Stimulated activated CD4-positive, alpha-beta T cell treated with anti-CD3 and anti-CD28 coated beads, Interleukin-12 subunit alpha, Interleukin-12 subunit beta, amount 100 ng/mL, for 24 hours (primary cell): ENCODE data around the gene ZFP36.

ENCODE experiments used
- DNase-seq, 2 experiments: peaks; one replicate each; pipeline ENCODE4 v3.0.0-alpha.2; 2020; ENCODE audit warnings: low read depth in 2 of 2

Gene ZFP36

GRCh38 chr19:39405958-39406655, 540 bp upstream of the ZFP36 start:
- DNase-seq = peak; percentile 68 to 81

GRCh38 chr19:39407410-39407659, 688 bp downstream of the ZFP36 start:
- DNase-seq = peak in 1 of 2 experiments; percentile 56

DNA sequence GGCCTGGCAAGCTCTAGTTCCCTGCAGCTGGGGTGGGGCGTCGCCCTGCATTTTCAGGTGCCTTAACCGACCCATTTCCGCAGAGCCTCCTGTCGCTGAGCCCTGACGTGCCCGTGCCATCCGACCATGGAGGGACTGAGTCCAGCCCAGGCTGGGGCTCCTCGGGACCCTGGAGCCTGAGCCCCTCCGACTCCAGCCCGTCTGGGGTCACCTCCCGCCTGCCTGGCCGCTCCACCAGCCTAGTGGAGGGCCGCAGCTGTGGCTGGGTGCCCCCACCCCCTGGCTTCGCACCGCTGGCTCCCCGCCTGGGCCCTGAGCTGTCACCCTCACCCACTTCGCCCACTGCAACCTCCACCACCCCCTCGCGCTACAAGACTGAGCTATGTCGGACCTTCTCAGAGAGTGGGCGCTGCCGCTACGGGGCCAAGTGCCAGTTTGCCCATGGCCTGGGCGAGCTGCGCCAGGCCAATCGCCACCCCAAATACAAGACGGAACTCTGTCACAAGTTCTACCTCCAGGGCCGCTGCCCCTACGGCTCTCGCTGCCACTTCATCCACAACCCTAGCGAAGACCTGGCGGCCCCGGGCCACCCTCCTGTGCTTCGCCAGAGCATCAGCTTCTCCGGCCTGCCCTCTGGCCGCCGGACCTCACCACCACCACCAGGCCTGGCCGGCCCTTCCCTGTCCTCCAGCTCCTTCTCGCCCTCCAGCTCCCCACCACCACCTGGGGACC, 1.2 kb downstream of the ZFP36 start:
- no peak for DNase-seq

GRCh38 chr19:39408392-39409207, 2.0 kb downstream of the ZFP36 start:
- DNase-seq = no peak

- peak; percentile 54 to 66 for DNase-seq
Observed at GRCh38 chr19:39409208-39410016, 2.8 kb downstream of the ZFP36 start.

- peak in 1 of 2 experiments; percentile 51 for DNase-seq
Observed at GRCh38 chr19:39410017-39410830, 3.6 kb downstream of the ZFP36 start.

GRCh38 chr19:39410831-39411080, 4.1 kb downstream of the ZFP36 start:
- no peak for DNase-seq

- DNase-seq = no peak
Observed at GRCh38 chr19:39411081-39411831, 4.6 kb downstream of the ZFP36 start.

GRCh38 chr19:39411832-39412099, 5.1 kb downstream of the ZFP36 start:
- peak; percentile 81 to 93 for DNase-seq

- DNase-seq = peak; percentile 96 to 98
Observed at GRCh38 chr19:39412100-39412866, 5.6 kb downstream of the ZFP36 start, which contains the start of gene PLEKHG2. Gene PLEKHG2, plus strand, starts transcription at chr19:39412669. Its CDS starts 1,418 bp downstream, at chr19:39414087.

DNA sequence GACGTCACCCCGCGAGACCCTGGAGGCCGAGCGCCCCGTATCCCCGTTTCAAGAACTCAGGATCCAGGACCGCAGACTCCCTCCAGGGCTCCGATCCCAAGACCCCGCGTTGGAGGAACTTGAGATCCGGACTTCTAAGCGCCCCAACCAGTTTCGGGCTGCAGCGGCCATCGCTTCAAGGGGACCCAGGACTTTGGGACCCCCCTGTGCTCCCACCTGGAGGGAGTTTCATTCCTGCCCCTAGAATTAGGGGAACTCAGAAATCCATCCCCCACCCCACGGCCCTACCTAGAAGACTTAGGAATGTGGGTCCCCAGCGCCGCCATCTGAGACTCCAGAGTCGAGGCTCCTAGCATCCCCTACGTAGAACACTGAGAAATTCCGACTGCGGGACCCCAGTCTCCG, 6.2 kb downstream of the ZFP36 start:
- DNase-seq = no peak

GRCh38 chr19:39413272-39413910, 6.7 kb downstream of the ZFP36 start:
- no peak for DNase-seq

- no peak for DNase-seq
Observed at GRCh38 chr19:39413911-39414608, 7.4 kb downstream of the ZFP36 start.

GRCh38 chr19:39415111-39416046, 8.7 kb downstream of the ZFP36 start:
- DNase-seq = no peak

GRCh38 chr19:39416152-39417120, 9.8 kb downstream of the ZFP36 start:
- no peak for DNase-seq

DNA sequence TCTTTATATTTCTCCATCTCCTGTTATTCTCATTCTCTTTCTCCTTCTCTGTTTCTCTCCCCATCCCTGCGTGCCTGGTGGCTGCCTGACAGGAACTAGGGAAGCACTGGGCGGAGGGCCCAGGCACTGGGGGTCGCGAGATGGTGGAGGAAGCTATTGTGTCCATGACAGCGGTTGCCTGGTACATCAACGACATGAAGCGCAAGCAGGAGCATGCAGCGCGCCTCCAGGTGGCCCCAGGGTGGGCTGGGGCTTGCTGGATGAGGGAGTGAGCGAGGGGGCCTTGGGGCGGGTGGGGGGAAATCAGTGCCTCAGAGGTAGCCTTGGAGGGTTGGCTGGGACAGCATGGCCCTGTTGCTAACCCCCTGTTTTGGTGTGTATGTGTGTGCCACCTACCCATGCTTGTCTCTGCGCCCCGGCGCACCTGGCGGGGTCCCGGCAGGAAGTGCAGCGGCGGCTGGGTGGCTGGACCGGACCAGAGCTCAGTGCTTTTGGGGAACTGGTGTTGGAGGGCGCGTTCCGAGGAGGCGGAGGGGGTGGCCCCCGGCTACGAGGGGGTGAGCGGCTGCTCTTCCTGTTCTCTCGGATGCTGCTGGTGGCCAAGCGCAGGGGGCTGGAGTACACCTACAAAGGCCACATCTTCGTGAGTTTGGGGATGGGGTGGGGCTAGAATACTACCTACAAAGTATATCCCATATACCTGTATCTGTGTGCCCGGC, 11.0 kb downstream of the ZFP36 start:
- no peak for DNase-seq
